Measurements from ENCODE around the gene SDK1. TPM values are rescaled to one million over a fixed set of nuclear protein-coding genes. Genes with fewer than 3 reads are reported as not detected.

Gene SDK1
- total RNA-seq, 4 donors from 2014 or later = 3.7 to 80.9 (median 13.1) TPM

- no peak for DNase-seq
- Histone ChIP-seq H3K27me3 (no peaks in the 10 kb centered on the region), H3K27ac (no peak overlapping the region), H3K36me3 (no peaks in the 10 kb centered on the region), H3K4me3 (no peak overlapping the region), H3K4me1 (no peaks in the 10 kb centered on the region), H3K9me3 (peaks cover 0 to 3% (median 0%) of the 10 kb centered on the region in 4 donors)
- TF ChIP-seq POLR2A (IDR thresholded peaks at IDR 0.05) (no peak), CTCF (IDR thresholded peaks at IDR 0.05) (no peak)
Measured at GRCh38 chr7:4272141-4272540, 971.1 kb downstream of the SDK1 start.

- no peak for DNase-seq
- Histone ChIP-seq H3K27me3 (no peaks in the 10 kb centered on the region), H3K4me3 (no peak overlapping the region), H3K27ac (no peak overlapping the region), H3K36me3 (no peaks in the 10 kb centered on the region), H3K9me3 (peaks cover 0 to 3% (median 0%) of the 10 kb centered on the region in 4 donors), H3K4me1 (no peaks in the 10 kb centered on the region)
- TF ChIP-seq CTCF (IDR thresholded peaks at IDR 0.05) (no peak), POLR2A (IDR thresholded peaks at IDR 0.05) (no peak)
Measured at GRCh38 chr7:4273566-4274230, 972.6 kb downstream of the SDK1 start.

- no peaks in the 10 kb centered on the region for H3K27me3 ChIP-seq
- peaks cover 0 to 3% (median 0%) of the 10 kb centered on the region in 4 donors for H3K9me3 ChIP-seq
- H3K36me3 ChIP-seq = no peaks in the 10 kb centered on the region
- no peak for DNase-seq
- no peaks in the 10 kb centered on the region for H3K4me1 ChIP-seq
- H3K27ac ChIP-seq = no peak overlapping the region
- no peak overlapping the region for H3K4me3 ChIP-seq
- TF ChIP-seq CTCF (IDR thresholded peaks at IDR 0.05) (no peak), POLR2A (IDR thresholded peaks at IDR 0.05) (no peak)
Measured at GRCh38 chr7:4274286-4274685, 973.2 kb downstream of the SDK1 start.

- Histone ChIP-seq H3K27me3 (no peaks in the 10 kb centered on the region), H3K9me3 (peaks cover 0 to 3% (median 0%) of the 10 kb centered on the region in 4 donors), H3K4me3 (no peak overlapping the region), H3K4me1 (no peaks in the 10 kb centered on the region), H3K27ac (no peak overlapping the region), H3K36me3 (no peaks in the 10 kb centered on the region)
- no peak for DNase-seq
- no peak for TF ChIP-seq POLR2A (IDR thresholded peaks at IDR 0.05)
- no peak for TF ChIP-seq CTCF (IDR thresholded peaks at IDR 0.05)
Measured at GRCh38 chr7:4277936-4278335, 976.9 kb downstream of the SDK1 start.

- Histone ChIP-seq H3K9me3 (peaks cover 0 to 3% (median 0%) of the 10 kb centered on the region in 4 donors), H3K36me3 (no peaks in the 10 kb centered on the region), H3K4me3 (no peak overlapping the region), H3K27me3 (no peaks in the 10 kb centered on the region), H3K27ac (no peak overlapping the region), H3K4me1 (no peaks in the 10 kb centered on the region)
- DNase-seq = no peak
- no peak for TF ChIP-seq CTCF (IDR thresholded peaks at IDR 0.05)
- TF ChIP-seq POLR2A (IDR thresholded peaks at IDR 0.05) = no peak
Measured at GRCh38 chr7:4279216-4279615, 978.2 kb downstream of the SDK1 start.
